Measurements from ENCODE around the gene PICALM. TPM values are rescaled to one million over a fixed set of nuclear protein-coding genes. Genes with fewer than 3 reads are reported as not detected.

Gene PICALM
- total and polyA plus RNA-seq, 2 of the 13 experiments (the other 11 are each of a cell fraction or from before 2014, with no cell fraction given), result 97.6 to 154 TPM

DNA sequence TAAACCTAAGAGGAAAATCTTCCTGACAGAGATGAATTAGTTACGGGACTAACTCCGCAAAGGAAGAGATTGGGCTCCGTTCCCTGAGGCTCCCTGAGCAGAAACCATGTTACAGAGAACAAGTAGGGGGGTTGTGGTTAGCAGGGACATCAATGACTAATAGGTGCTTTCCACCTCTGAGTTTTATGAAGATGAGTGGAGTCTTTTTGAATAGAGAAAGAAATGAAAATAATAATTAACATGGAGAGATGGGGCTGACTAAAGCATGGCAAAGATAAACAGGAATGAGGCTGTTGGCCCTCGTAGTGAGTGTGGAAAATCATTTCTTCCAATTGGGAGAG, 47.5 kb upstream of the PICALM start:
- ChIA-PET POLR2A (no interaction called here), CTCF (ENCODE audit: low intra/inter-chr PET ratio, low total read pairs) (no interaction called here)
- H2AFZ ChIP-seq (ENCODE audit: low read length), result no peak overlapping the region
- 0 out of 5 replicates have a peak, but pooled peaks cover 0 to 3% of the 10 kb centered on the region in 2 experiments for H3K27me3 ChIP-seq (ENCODE audit: control insufficient read depth in 1 of 2, insufficient read depth in 2 of 2, low read length in 2 of 2)
- BruUV-seq (replicated peaks), result no TSS peak
- 35% methylated on average over 4 of the region's 4 CpGs for WGBS (ENCODE audit: low lambda C conversion rate)
- no peak for ATAC-seq
- H3K9ac ChIP-seq (ENCODE audit: insufficient read depth, low read depth, low read length), result no peak overlapping the region
- H3K4me2 ChIP-seq (ENCODE audit: low read depth, low read length), result no peak overlapping the region
- TF ChIP-seq, protein P1, sequence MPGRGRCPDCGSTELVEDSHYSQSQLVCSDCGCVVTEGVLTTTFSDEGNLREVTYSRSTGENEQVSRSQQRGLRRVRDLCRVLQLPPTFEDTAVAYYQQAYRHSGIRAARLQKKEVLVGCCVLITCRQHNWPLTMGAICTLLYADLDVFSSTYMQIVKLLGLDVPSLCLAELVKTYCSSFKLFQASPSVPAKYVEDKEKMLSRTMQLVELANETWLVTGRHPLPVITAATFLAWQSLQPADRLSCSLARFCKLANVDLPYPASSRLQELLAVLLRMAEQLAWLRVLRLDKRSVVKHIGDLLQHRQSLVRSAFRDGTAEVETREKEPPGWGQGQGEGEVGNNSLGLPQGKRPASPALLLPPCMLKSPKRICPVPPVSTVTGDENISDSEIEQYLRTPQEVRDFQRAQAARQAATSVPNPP (CRISPR knock-in tag; IDR thresholded peaks at IDR 0.05), result no peak
- TF ChIP-seq, protein P2, sequence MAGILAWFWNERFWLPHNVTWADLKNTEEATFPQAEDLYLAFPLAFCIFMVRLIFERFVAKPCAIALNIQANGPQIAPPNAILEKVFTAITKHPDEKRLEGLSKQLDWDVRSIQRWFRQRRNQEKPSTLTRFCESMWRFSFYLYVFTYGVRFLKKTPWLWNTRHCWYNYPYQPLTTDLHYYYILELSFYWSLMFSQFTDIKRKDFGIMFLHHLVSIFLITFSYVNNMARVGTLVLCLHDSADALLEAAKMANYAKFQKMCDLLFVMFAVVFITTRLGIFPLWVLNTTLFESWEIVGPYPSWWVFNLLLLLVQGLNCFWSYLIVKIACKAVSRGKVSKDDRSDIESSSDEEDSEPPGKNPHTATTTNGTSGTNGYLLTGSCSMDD (CRISPR knock-in tag; IDR thresholded peaks at IDR 0.05), result no peak
- TF ChIP-seq ZNF572 (CRISPR knock-in tag; IDR thresholded peaks at IDR 0.05) (no peak), ZNF713 (CRISPR knock-in tag; IDR thresholded peaks at IDR 0.05) (no peak), SPEN (CRISPR knock-in tag; IDR thresholded peaks at IDR 0.05; ENCODE audit: low read depth) (no peak), NR2C2 (CRISPR knock-in tag; IDR thresholded peaks at IDR 0.05; ENCODE audit: borderline replicate concordance) (no peak), HNF4G (IDR thresholded peaks at IDR 0.05; ENCODE audit: borderline replicate concordance, low read depth, low read length) (no peak), HNF4G (CRISPR knock-in tag; IDR thresholded peaks at IDR 0.05; ENCODE audit: borderline replicate concordance, low read depth) (no peak)
- TF ChIP-seq, protein P3, sequence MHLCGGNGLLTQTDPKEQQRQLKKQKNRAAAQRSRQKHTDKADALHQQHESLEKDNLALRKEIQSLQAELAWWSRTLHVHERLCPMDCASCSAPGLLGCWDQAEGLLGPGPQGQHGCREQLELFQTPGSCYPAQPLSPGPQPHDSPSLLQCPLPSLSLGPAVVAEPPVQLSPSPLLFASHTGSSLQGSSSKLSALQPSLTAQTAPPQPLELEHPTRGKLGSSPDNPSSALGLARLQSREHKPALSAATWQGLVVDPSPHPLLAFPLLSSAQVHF (CRISPR knock-in tag; IDR thresholded peaks at IDR 0.05), result no peak
- H3K79me2 ChIP-seq (ENCODE audit: insufficient read depth, low read length), result no peaks in the 10 kb centered on the region
- H4K20me1 ChIP-seq (ENCODE audit: insufficient read depth, low read length), result no peaks in the 10 kb centered on the region
- DNase-seq (ENCODE audit: low spot score), result no peak
- H3K27ac ChIP-seq (ENCODE audit: extremely low read length, insufficient read depth, low read length), result no peak overlapping the region
- peaks cover 16% of the 10 kb centered on the region; the same call in 1 of the 2 replicates for H3K4me1 ChIP-seq (ENCODE audit: insufficient read depth, low read length)
- no peaks in the 10 kb centered on the region for H3K9me3 ChIP-seq (ENCODE audit: low read length)
- FAIRE-seq, result no peak
- in situ Hi-C loops (cut with HindIII; ENCODE audit: extremely low pct_ligation_motif_present, low pct_unique_long_range_greater_than_20kb), result no loop called here
- intact Hi-C loops (cut with micrococcal nuclease; ENCODE audit: unreplicated experiment), result no loop called here
- no peaks in the 10 kb centered on the region for H3K36me3 ChIP-seq (replicated peaks in 1 of 2; ENCODE audit: control insufficient read depth in 1 of 2, insufficient read depth in 2 of 2, low read length in 2 of 2)
- H3K4me3 ChIP-seq (replicated peaks in 1 of 3; ENCODE audit: insufficient read depth in 1 of 3, low read depth in 2 of 3, low read length in 3 of 3), result no peak overlapping the region
